SK-N-SH (cell line): Measurements from ENCODE around the gene PAM16. TPM values are rescaled to one million over a fixed set of nuclear protein-coding genes. Genes with fewer than 3 reads are reported as not detected.
A peak's percentile ranks its signal among the peaks of the same experiment; 100 is the strongest.

Source experiments
- CTCF ChIA-PET: fragments of 300-600, 350-600 bp; formaldehyde crosslinking; extraction: SDS; loops from one replicate; lab custom pipeline; 2021; lab: Yijun Ruan, JAX
- POLR2A ChIA-PET: fragments of 350-600 bp; sonication (Branson Sonifier 250); formaldehyde crosslinking; extraction: SDS; loops from one replicate; lab custom pipeline; 2020; ENCODE audit warnings: antibody characterized with exemption, inconsistent platforms; lab: Yijun Ruan, JAX
- DNase-seq: peaks from one replicate; pipeline ENCODE4 v3.0.0; 2012
- H2AFZ ChIP-seq: fragments of 200-600 bp; sonication (generic); 2 replicates; pipeline ENCODE4 v1.8.1; 2016; ENCODE audit warnings: antibody characterized with exemption, mild to moderate bottlenecking, low read depth
- H3F3A ChIP-seq: fragments of 200-600 bp; sonication (generic); replicated peaks from 2 replicates; pipeline ENCODE3; 2016; ENCODE audit warnings: antibody characterized with exemption, mild to moderate bottlenecking; ENCODE audit not compliant: insufficient read depth
- H3K27ac ChIP-seq, 2 experiments: fragments of 200-500 bp in 1 of 2; fragments of 200-600 bp in 1 of 2; sonication (Bioruptor generic) in 1 of 2; sonication (generic), shearing (Covaris generic) in 1 of 2; 2 replicates each; pipeline versions ENCODE4 v1.5.1 to v1.6.1; 2014 to 2016; ENCODE audit warnings: low read depth in 2 of 2, inconsistent platforms in 1 of 2, low read length in 1 of 2, mild to moderate bottlenecking in 1 of 2, mixed read lengths in 1 of 2
- H3K27me3 ChIP-seq: fragments of 200-600 bp; sonication (generic), shearing (Covaris generic); 2 replicates; pipeline ENCODE4 v1.6.1; 2016; ENCODE audit warnings: mixed run types; ENCODE audit not compliant: insufficient read depth
- H3K36me3 ChIP-seq, 2 experiments: fragments of 200-500 bp in 1 of 2; fragments of 200-600 bp in 1 of 2; sonication (Bioruptor generic) in 1 of 2; sonication (generic) in 1 of 2; replicated peaks in 1 of 2; 2 replicates each; pipeline versions ENCODE3 to v1.5.1; 2014 to 2016; ENCODE audit warnings: low read length in 1 of 2, mild to moderate bottlenecking in 1 of 2; ENCODE audit not compliant: insufficient read depth in 2 of 2, control insufficient read depth in 1 of 2
- H3K4me1 ChIP-seq, 2 experiments: fragments of 200-500 bp in 1 of 2; fragments of 200-600 bp in 1 of 2; sonication (Bioruptor generic) in 1 of 2; sonication (generic), shearing (Covaris generic) in 1 of 2; 2 replicates each; pipeline versions ENCODE4 v1.5.1 to v1.6.1; 2014 to 2016; ENCODE audit warnings: low read depth in 1 of 2, low read length in 1 of 2, mixed run types in 1 of 2; ENCODE audit not compliant: insufficient read depth in 2 of 2, control insufficient read depth in 1 of 2
- H3K4me2 ChIP-seq: fragments of 200-600 bp; sonication (generic), shearing (Covaris generic); 2 replicates; pipeline ENCODE4 v1.6.1; 2017; ENCODE audit warnings: mixed run types
- H3K4me3 ChIP-seq, 2 experiments: fragments of 200-500 bp in 1 of 2; fragments of 200-600 bp in 1 of 2; sonication (Bioruptor generic) in 1 of 2; sonication (generic), shearing (Covaris generic) in 1 of 2; 2 replicates each; pipeline versions ENCODE4 v1.5.1 to v1.8.1; 2014 to 2016; ENCODE audit warnings: low read depth in 2 of 2, inconsistent platforms in 1 of 2, low read length in 1 of 2, mild to moderate bottlenecking in 1 of 2, mixed read lengths in 1 of 2, moderate library complexity in 1 of 2
- H3K79me2 ChIP-seq: fragments of 200-600 bp; sonication (generic); 2 replicates; pipeline ENCODE4 v1.8.1; 2017; ENCODE audit warnings: mild to moderate bottlenecking; ENCODE audit not compliant: insufficient read depth
- H3K9ac ChIP-seq: fragments of 200-600 bp; sonication (generic); 2 replicates; pipeline ENCODE4 v1.6.1; 2017; ENCODE audit warnings: mixed run types
- H3K9me2 ChIP-seq: fragments of 200-600 bp; sonication (generic); 2 replicates; pipeline ENCODE4 v1.6.1; 2017; ENCODE audit warnings: mixed run types
- H3K9me3 ChIP-seq: fragments of 200-600 bp; sonication (generic); 2 replicates; pipeline ENCODE4 v1.6.1; 2017; ENCODE audit warnings: mixed run types, mild to moderate bottlenecking, moderate library complexity
- H4K20me1 ChIP-seq: fragments of 200-600 bp; sonication (generic); 2 replicates; pipeline ENCODE4 v1.6.1; 2017; ENCODE audit warnings: mild to moderate bottlenecking, mixed run types; ENCODE audit not compliant: insufficient read depth
- CHD2 ChIP-seq: fragments of 150-350 bp; IDR thresholded peaks from 2 replicates; pipeline ENCODE4 v1.6.1; 2018; ENCODE audit warnings: low read length; ENCODE audit not compliant: partially characterized antibody
- ELF1 ChIP-seq: IDR thresholded peaks from 2 replicates; pipeline ENCODE4 v1.4.0; 2012
- GATA2 ChIP-seq: sonication (generic); formaldehyde crosslinking; IDR thresholded peaks from 2 replicates; pipeline ENCODE4 v1.5.0; 2020; ENCODE audit warnings: mild to moderate bottlenecking, missing genetic modification reagents
- MEF2A ChIP-seq: IDR thresholded peaks from 2 replicates; pipeline ENCODE4 v1.4.0; 2012; ENCODE audit warnings: low read depth, borderline replicate concordance
- NFIC ChIP-seq: IDR thresholded peaks from 2 replicates; pipeline ENCODE4 v1.4.0; 2012; ENCODE audit warnings: borderline replicate concordance
- POLR2AphosphoS5 ChIP-seq: IDR thresholded peaks from 2 replicates; pipeline ENCODE4 v1.6.1; 2012; ENCODE audit warnings: low read depth, low read length
- RAD21 ChIP-seq: IDR thresholded peaks from 2 replicates; pipeline ENCODE4 v1.6.1; 2012; ENCODE audit warnings: mild to moderate bottlenecking, low read length
- RXRA ChIP-seq: IDR thresholded peaks from 2 replicates; pipeline ENCODE4 v1.4.0; 2012; ENCODE audit warnings: low read depth, mild to moderate bottlenecking, borderline replicate concordance
- SIN3A ChIP-seq: IDR thresholded peaks from 2 replicates; pipeline ENCODE4 v1.6.1; 2012; ENCODE audit warnings: low read depth, mild to moderate bottlenecking, low read length, moderate library complexity, borderline replicate concordance
- SMC3 ChIP-seq: IDR thresholded peaks from 2 replicates; pipeline ENCODE4 v1.6.1; 2012; ENCODE audit warnings: low read depth, low read length, improper control_type of control experiment
- WGBS: methylation state at CpG from one replicate; pipeline ENCODE4 v1.1.6; 2017; ENCODE audit warnings: low lambda C conversion rate; 5-methylcytosine and 5-hydroxymethylcytosine counted together
- polyA plus RNA-seq, 3 experiments: library from polyadenylated mRNA; depleted of rRNA; stranded (reverse); fragments of >200 nt; gene quantifications; 2 replicates each; pipeline ENCODE4 v1.2.3, GENCODE V29; 2012
- TF ChIP-seq, protein P1 (sequence below): IDR thresholded peaks from 2 replicates; pipeline ENCODE4 v1.4.0; 2012; ENCODE audit warnings: low read depth, borderline replicate concordance
- TF ChIP-seq, protein P2 (sequence below): fragments of 150-350 bp; IDR thresholded peaks from 2 replicates; pipeline ENCODE4 v1.6.1; 2016; ENCODE audit warnings: mild to moderate bottlenecking, low read depth, low read length
- TF ChIP-seq, protein P3 (sequence below): IDR thresholded peaks from 2 replicates; pipeline ENCODE4 v1.6.1; 2012; ENCODE audit warnings: mild to moderate bottlenecking, low read depth, low read length, moderate library complexity
- TF ChIP-seq, protein P4 (sequence below): IDR thresholded peaks from 2 replicates; pipeline ENCODE4 v1.4.0; 2012; ENCODE audit warnings: low read depth
- TF ChIP-seq, protein P5 (sequence below): fragments of 200-600 bp; sonication (generic); IDR thresholded peaks from 2 replicates; pipeline ENCODE4 v1.6.1; 2017; ENCODE audit warnings: antibody characterized with exemption, mild to moderate bottlenecking, moderate library complexity

Gene PAM16
- polyA plus RNA-seq, 1 of the 3 experiments (the other 2 are of a cell fraction), result 96.4 TPM

DNA sequence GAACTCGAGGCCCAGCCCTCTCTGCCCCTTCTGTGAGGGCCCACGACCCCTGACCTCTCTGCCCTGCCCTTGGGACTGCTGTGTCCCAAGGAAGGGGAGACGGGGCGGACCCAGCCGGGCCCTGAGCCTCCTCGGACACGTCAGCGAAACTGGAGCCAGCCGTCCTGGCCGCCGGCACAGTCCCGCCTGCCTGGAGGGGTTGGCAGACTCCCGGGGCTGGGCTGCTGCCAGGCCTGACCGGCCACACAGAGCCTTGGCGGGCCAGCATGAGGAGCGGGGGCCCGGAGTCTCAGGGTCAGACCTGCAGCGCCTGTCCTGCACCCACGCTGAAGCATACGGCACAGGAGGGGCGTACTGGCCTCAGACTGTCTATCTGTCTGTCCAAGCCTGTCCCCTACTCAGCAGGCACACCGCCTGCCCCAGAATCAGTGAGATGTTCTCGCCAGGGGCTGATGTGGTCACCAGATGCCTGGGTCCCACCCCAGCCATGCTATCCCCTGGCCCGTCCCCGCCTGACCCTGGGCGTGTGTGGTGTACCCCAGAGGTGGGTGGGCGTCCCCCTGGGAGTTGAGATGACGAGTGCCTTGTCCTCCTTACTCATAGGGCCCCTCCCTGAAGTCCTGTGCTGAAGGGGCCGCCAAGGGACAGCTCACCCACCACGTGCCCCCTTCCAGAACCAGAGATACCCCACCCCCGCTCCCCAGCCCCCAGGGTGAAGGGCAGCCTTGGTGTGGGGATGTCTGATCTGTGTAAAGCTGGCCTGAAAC lies 25.2 kb upstream of the PAM16 start (continued):
- TF ChIP-seq SIN3A (peak; percentile 48; the same call in 1 of the 2 replicates), RAD21 (no peak), SMC3 (no peak), POLR2AphosphoS5 (no peak)
- TF ChIP-seq, protein P1, sequence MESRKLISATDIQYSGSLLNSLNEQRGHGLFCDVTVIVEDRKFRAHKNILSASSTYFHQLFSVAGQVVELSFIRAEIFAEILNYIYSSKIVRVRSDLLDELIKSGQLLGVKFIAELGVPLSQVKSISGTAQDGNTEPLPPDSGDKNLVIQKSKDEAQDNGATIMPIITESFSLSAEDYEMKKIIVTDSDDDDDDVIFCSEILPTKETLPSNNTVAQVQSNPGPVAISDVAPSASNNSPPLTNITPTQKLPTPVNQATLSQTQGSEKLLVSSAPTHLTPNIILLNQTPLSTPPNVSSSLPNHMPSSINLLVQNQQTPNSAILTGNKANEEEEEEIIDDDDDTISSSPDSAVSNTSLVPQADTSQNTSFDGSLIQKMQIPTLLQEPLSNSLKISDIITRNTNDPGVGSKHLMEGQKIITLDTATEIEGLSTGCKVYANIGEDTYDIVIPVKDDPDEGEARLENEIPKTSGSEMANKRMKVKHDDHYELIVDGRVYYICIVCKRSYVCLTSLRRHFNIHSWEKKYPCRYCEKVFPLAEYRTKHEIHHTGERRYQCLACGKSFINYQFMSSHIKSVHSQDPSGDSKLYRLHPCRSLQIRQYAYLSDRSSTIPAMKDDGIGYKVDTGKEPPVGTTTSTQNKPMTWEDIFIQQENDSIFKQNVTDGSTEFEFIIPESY, result no peak
- TF ChIP-seq, protein P2, sequence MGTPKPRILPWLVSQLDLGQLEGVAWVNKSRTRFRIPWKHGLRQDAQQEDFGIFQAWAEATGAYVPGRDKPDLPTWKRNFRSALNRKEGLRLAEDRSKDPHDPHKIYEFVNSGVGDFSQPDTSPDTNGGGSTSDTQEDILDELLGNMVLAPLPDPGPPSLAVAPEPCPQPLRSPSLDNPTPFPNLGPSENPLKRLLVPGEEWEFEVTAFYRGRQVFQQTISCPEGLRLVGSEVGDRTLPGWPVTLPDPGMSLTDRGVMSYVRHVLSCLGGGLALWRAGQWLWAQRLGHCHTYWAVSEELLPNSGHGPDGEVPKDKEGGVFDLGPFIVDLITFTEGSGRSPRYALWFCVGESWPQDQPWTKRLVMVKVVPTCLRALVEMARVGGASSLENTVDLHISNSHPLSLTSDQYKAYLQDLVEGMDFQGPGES, result no peak

DNA sequence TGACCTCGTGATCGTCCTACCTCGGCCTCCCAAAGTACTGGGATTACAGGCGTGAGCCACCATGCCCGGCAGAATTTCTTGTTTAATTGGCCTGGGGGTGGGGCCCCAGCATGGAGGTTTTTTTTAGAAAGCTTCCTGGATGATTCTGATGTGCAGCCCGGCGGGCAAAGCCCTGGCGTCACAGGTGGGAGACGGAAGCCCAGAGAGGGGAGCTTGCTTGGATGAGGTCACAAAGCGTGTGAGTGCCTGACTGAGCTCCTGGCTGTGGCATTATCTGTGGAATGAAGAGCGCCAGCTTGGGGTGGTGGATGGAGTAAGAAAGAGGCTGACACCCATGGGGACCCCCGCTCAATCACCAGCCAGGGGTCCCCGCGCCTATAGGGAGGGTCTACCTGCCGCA lies 24.6 kb upstream of the PAM16 start:
- H3K27me3 ChIP-seq, result no peaks in the 10 kb centered on the region
- H2AFZ ChIP-seq, result no peak overlapping the region
- H4K20me1 ChIP-seq, result peaks cover 54% of the 10 kb centered on the region
- 90% methylated on average over 11 of the region's 15 CpGs for WGBS
- no peaks in the 10 kb centered on the region for H3K9me2 ChIP-seq
- TF ChIP-seq CHD2 (no peak), ELF1 (no peak), SMC3 (no peak), RXRA (no peak; the same call in 1 of the 2 replicates), NFIC (no peak), GATA2 (CRISPR knock-in tag) (no peak), MEF2A (no peak), SIN3A (no peak)
- TF ChIP-seq, protein P3, sequence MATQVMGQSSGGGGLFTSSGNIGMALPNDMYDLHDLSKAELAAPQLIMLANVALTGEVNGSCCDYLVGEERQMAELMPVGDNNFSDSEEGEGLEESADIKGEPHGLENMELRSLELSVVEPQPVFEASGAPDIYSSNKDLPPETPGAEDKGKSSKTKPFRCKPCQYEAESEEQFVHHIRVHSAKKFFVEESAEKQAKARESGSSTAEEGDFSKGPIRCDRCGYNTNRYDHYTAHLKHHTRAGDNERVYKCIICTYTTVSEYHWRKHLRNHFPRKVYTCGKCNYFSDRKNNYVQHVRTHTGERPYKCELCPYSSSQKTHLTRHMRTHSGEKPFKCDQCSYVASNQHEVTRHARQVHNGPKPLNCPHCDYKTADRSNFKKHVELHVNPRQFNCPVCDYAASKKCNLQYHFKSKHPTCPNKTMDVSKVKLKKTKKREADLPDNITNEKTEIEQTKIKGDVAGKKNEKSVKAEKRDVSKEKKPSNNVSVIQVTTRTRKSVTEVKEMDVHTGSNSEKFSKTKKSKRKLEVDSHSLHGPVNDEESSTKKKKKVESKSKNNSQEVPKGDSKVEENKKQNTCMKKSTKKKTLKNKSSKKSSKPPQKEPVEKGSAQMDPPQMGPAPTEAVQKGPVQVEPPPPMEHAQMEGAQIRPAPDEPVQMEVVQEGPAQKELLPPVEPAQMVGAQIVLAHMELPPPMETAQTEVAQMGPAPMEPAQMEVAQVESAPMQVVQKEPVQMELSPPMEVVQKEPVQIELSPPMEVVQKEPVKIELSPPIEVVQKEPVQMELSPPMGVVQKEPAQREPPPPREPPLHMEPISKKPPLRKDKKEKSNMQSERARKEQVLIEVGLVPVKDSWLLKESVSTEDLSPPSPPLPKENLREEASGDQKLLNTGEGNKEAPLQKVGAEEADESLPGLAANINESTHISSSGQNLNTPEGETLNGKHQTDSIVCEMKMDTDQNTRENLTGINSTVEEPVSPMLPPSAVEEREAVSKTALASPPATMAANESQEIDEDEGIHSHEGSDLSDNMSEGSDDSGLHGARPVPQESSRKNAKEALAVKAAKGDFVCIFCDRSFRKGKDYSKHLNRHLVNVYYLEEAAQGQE, result no peak
- TF ChIP-seq, protein P4, sequence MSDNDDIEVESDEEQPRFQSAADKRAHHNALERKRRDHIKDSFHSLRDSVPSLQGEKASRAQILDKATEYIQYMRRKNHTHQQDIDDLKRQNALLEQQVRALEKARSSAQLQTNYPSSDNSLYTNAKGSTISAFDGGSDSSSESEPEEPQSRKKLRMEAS, result no peak
- TF ChIP-seq, protein P5, sequence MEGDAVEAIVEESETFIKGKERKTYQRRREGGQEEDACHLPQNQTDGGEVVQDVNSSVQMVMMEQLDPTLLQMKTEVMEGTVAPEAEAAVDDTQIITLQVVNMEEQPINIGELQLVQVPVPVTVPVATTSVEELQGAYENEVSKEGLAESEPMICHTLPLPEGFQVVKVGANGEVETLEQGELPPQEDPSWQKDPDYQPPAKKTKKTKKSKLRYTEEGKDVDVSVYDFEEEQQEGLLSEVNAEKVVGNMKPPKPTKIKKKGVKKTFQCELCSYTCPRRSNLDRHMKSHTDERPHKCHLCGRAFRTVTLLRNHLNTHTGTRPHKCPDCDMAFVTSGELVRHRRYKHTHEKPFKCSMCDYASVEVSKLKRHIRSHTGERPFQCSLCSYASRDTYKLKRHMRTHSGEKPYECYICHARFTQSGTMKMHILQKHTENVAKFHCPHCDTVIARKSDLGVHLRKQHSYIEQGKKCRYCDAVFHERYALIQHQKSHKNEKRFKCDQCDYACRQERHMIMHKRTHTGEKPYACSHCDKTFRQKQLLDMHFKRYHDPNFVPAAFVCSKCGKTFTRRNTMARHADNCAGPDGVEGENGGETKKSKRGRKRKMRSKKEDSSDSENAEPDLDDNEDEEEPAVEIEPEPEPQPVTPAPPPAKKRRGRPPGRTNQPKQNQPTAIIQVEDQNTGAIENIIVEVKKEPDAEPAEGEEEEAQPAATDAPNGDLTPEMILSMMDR, result no peak
- no peak overlapping the region for H3K4me3 ChIP-seq
- peak overlapping the region; percentile 91; the same call in 1 of the 2 replicates for H3K4me2 ChIP-seq
- H3K27ac ChIP-seq, result peak overlapping the region; percentile 76 to 83
- no peak for DNase-seq
- ChIA-PET POLR2A (interaction anchor here (3.4 kb wide), 1 partner anchor 17 kb away, joined by 28 read pairs; no protein-coding TSS in a partner anchor), CTCF (interaction anchor here (1.4 to 32.1 kb wide), 5 partner anchors 17 to 111 kb away, joined by 3 to 558 read pairs (median 6); no protein-coding TSS in a partner anchor)
- peaks cover 24% of the 10 kb centered on the region for H3F3A ChIP-seq
- H3K4me1 ChIP-seq, result peaks cover 40 to 74% of the 10 kb centered on the region in 2 experiments
- peaks cover 0 to 7% of the 10 kb centered on the region in 2 experiments for H3K36me3 ChIP-seq
- no peaks in the 10 kb centered on the region for H3K9me3 ChIP-seq
- peaks cover 68% of the 10 kb centered on the region for H3K79me2 ChIP-seq
- no peak overlapping the region; the same call in 1 of the 2 replicates for H3K9ac ChIP-seq
